IPS DF 4.7 (cell line): ENCODE results near the gene RAB5A.
"Not testable (repeated sequence)": the region's sequence is repeated elsewhere in the genome, so short reads cannot be mapped to it uniquely, and the experiment has no call there.

Experiments
- DNase-seq: peaks from one replicate; pipeline ENCODE4 v3.0.0-alpha.2; 2013; ENCODE audit warnings: low spot score; ENCODE audit errors: extremely low read depth

The RAB5A gene

GRCh38 chr3:20023623-20024405, 76.9 kb downstream of the RAB5A start:
- DNase-seq, result no peak

- no peak for DNase-seq
Measured at GRCh38 chr3:20027136-20027535, 80.2 kb downstream of the RAB5A start.

GRCh38 chr3:20028905-20029331, 82.0 kb downstream of the RAB5A start:
- DNase-seq, result no peak

GRCh38 chr3:20031939-20032338, 85.0 kb downstream of the RAB5A start:
- DNase-seq, result not testable (repeated sequence)
